Hepatocyte (in vitro differentiated cells): ENCODE data around the gene IFNL4. TPM values are rescaled to one million over a fixed set of nuclear protein-coding genes. Genes with fewer than 3 reads are reported as not detected.

Source experiments
- DNase-seq: peaks from one replicate; pipeline ENCODE4 v3.0.0-alpha.2; 2016; ENCODE audit warnings: low spot score
- H2AFZ ChIP-seq: fragments of 200-600 bp; sonication (generic); 2 replicates; pipeline ENCODE4 v1.6.0; 2016; ENCODE audit warnings: antibody characterized with exemption, mild to moderate bottlenecking
- H3K27ac ChIP-seq: fragments of 200-600 bp; sonication (generic); 2 replicates; pipeline ENCODE4 v1.5.1; 2016; ENCODE audit warnings: mild to moderate bottlenecking
- H3K27me3 ChIP-seq: fragments of 200-600 bp; sonication (generic); 2 replicates; pipeline ENCODE4 v1.6.1; 2016
- H3K36me3 ChIP-seq: fragments of 200-600 bp; sonication (generic); replicated peaks from 2 replicates; pipeline ENCODE4 v1.5.1; 2016; ENCODE audit warnings: low read depth; ENCODE audit not compliant: insufficient read depth
- H3K4me1 ChIP-seq: fragments of 200-600 bp; sonication (generic); 2 replicates; pipeline ENCODE4 v1.5.1; 2016; ENCODE audit warnings: mild to moderate bottlenecking, moderate library complexity; ENCODE audit not compliant: insufficient read depth
- H3K4me2 ChIP-seq: fragments of 200-600 bp; sonication (generic); 2 replicates; pipeline ENCODE4 v1.6.0; 2016
- H3K4me3 ChIP-seq: fragments of 200-600 bp; sonication (generic); 2 replicates; pipeline ENCODE4 v1.5.1; 2016; ENCODE audit warnings: mild to moderate bottlenecking
- H3K79me2 ChIP-seq: fragments of 200-600 bp; sonication (generic); 2 replicates; pipeline ENCODE4 v1.6.0; 2017; ENCODE audit warnings: mild to moderate bottlenecking
- H3K9me2 ChIP-seq: fragments of 200-600 bp; sonication (generic); replicated peaks from 2 replicates; pipeline ENCODE4 v1.6.0; 2017; ENCODE audit warnings: mild to moderate bottlenecking; ENCODE audit not compliant: insufficient read depth
- H3K9me3 ChIP-seq: fragments of 200-600 bp; sonication (generic); 2 replicates; pipeline ENCODE4 v1.5.1; 2016; ENCODE audit warnings: low read depth, mild to moderate bottlenecking
- H4K20me1 ChIP-seq: fragments of 200-600 bp; sonication (generic); 2 replicates; pipeline ENCODE4 v1.6.0; 2016; ENCODE audit warnings: mild to moderate bottlenecking; ENCODE audit not compliant: insufficient read depth, poor library complexity, severe bottlenecking
- CTCF ChIP-seq: fragments of 200-600 bp; sonication (generic); IDR thresholded peaks from 2 replicates; pipeline ENCODE4 v1.5.1; 2016; ENCODE audit warnings: antibody characterized with exemption, mild to moderate bottlenecking; ENCODE audit not compliant: poor library complexity
- EZH2 ChIP-seq: fragments of 200-600 bp; sonication (generic); IDR thresholded peaks from 2 replicates; pipeline ENCODE4 v1.6.1; 2016; ENCODE audit warnings: antibody characterized with exemption, mild to moderate bottlenecking, borderline replicate concordance
- EZH2phosphoT487 ChIP-seq: fragments of 200-600 bp; sonication (generic); IDR thresholded peaks from one replicate; pipeline ENCODE4 v1.6.1; 2018; ENCODE audit warnings: antibody characterized with exemption, mild to moderate bottlenecking, low read depth, moderate library complexity; ENCODE audit not compliant: unreplicated experiment, severe bottlenecking
- WGBS: methylation state at CpG from one replicate; pipeline ENCODE4 v1.1.6; 2016; ENCODE audit warnings: low lambda C conversion rate; ENCODE audit errors: missing lambda C conversion rate; 5-methylcytosine and 5-hydroxymethylcytosine counted together
- polyA plus RNA-seq: library from polyadenylated mRNA; unstranded; fragments of >200 nt; fragmentation: Nextera tagmentation; extraction: Ambion mirVana; gene quantifications from 2 replicates; pipeline ENCODE4 v1.2.1, GENCODE V29; 2016
- total RNA-seq: library from RNA; depleted of rRNA; stranded (reverse); fragments of >200 nt; gene quantifications from 2 replicates; pipeline ENCODE4 v1.2.3, GENCODE V29; 2014

Gene IFNL4
- total and polyA plus RNA-seq, 2 experiments from 2014 or later = not detected

GRCh38 chr19:39211731-39212374 lies 36.8 kb downstream of the IFNL4 start:
- no peaks in the 10 kb centered on the region for H3K79me2 ChIP-seq
- WGBS = 76% methylated on average over 12 of the region's 13 CpGs
- H3K9me3 ChIP-seq = no peaks in the 10 kb centered on the region
- no peak overlapping the region for H3K4me2 ChIP-seq
- no peaks in the 10 kb centered on the region for H3K27me3 ChIP-seq
- no peak overlapping the region for H3K4me3 ChIP-seq
- H3K36me3 ChIP-seq = no peaks in the 10 kb centered on the region
- DNase-seq = no peak
- no peak for TF ChIP-seq EZH2phosphoT487
- no peak overlapping the region for H2AFZ ChIP-seq
- H4K20me1 ChIP-seq = no peaks in the 10 kb centered on the region
- H3K9me2 ChIP-seq = no peaks in the 10 kb centered on the region
- H3K4me1 ChIP-seq = no peaks in the 10 kb centered on the region
- no peak overlapping the region for H3K27ac ChIP-seq

GRCh38 chr19:39209196-39209595 lies 39.5 kb downstream of the IFNL4 start:
- TF ChIP-seq CTCF (no peak), EZH2 (no peak), EZH2phosphoT487 (no peak)
- no peaks in the 10 kb centered on the region for H3K27me3 ChIP-seq
- DNase-seq = no peak
- H3K27ac ChIP-seq = no peak overlapping the region
- H3K9me3 ChIP-seq = no peaks in the 10 kb centered on the region
- no peaks in the 10 kb centered on the region for H3K36me3 ChIP-seq
- no peaks in the 10 kb centered on the region for H3K79me2 ChIP-seq
- no peaks in the 10 kb centered on the region for H4K20me1 ChIP-seq
- no peaks in the 10 kb centered on the region for H3K9me2 ChIP-seq
- H3K4me1 ChIP-seq = no peaks in the 10 kb centered on the region
- H3K4me2 ChIP-seq = no peak overlapping the region
- no peak overlapping the region for H2AFZ ChIP-seq
- no peak overlapping the region for H3K4me3 ChIP-seq
- 83% methylated on average over 7 of the region's 7 CpGs for WGBS

DNA sequence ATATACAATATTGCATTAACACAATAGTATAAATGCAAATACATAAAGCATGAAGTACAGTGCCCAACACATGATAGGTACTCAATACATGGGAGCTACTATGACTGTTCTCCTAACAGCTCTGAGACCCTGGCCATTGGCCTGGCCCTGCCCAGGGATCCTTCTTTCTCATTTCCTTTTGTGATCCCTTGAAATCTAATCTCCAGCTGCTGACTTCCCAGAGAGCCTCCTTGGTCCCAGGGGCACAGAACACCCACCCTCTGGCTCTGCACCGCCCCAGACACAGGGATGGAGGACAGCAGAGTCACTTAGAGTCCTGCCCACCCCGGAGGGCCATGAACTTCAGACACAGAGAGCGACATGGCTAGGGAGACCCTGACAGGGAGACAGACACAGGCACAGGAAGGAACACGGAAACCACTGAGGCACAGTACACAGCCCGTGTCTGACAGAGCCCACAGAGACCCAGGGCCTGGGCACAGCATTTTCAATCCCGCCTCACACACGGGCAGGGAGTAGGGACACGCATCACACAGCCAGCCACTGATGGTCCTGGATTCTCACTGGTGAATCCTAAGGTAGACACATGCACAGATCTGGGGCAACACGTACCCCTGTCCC lies 40.4 kb downstream of the IFNL4 start:
- WGBS = 84% methylated on average over 8 of the region's 9 CpGs
- Histone ChIP-seq H3K4me2 (no peak overlapping the region), H3K9me3 (no peaks in the 10 kb centered on the region), H3K79me2 (no peaks in the 10 kb centered on the region), H3K27ac (no peak overlapping the region), H3K27me3 (no peaks in the 10 kb centered on the region), H3K9me2 (no peaks in the 10 kb centered on the region), H3K4me1 (no peaks in the 10 kb centered on the region), H3K4me3 (no peak overlapping the region), H4K20me1 (no peaks in the 10 kb centered on the region), H3K36me3 (no peaks in the 10 kb centered on the region), H2AFZ (no peak overlapping the region)
- no peak for DNase-seq
- TF ChIP-seq EZH2phosphoT487 (no peak), CTCF (no peak), EZH2 (no peak)

GRCh38 chr19:39207293-39207836 lies 41.3 kb downstream of the IFNL4 start:
- WGBS = 72% methylated on average over 6 of the region's 6 CpGs
- Histone ChIP-seq H3K4me2 (no peak overlapping the region), H4K20me1 (no peaks in the 10 kb centered on the region), H3K79me2 (no peaks in the 10 kb centered on the region), H3K27me3 (no peaks in the 10 kb centered on the region), H2AFZ (no peak overlapping the region), H3K9me3 (no peaks in the 10 kb centered on the region), H3K4me1 (no peaks in the 10 kb centered on the region), H3K9me2 (no peaks in the 10 kb centered on the region), H3K4me3 (no peak overlapping the region), H3K36me3 (no peaks in the 10 kb centered on the region), H3K27ac (no peak overlapping the region)
- DNase-seq = no peak
- TF ChIP-seq CTCF (no peak), EZH2phosphoT487 (no peak), EZH2 (no peak)
